ENCODE measurements around the gene ATE1.

DNA sequence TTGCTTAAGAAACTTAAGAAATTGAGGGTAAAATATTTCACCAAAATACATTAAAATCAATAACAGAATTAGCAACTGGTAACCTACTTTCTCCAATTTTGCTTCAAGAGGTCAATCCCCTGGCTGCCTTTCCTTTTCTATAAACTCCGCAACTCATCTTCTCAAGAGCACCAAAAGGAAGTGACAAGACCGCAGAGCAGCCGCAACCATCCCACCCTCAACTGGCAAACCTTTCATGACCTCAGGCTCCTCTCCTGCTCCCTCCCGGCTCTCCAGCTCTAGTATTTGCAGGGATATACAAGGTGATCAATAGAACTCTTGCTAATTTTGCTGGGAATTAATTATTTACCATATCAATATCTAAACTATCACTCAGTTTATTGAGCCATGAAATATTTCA is 88.9 kb downstream of the ATE1 start:
- no peak for TF ChIP-seq POLR2AphosphoS5 (IDR thresholded peaks at IDR 0.05; ENCODE audit: low read depth, low read length)
- TF ChIP-seq, protein P1, sequence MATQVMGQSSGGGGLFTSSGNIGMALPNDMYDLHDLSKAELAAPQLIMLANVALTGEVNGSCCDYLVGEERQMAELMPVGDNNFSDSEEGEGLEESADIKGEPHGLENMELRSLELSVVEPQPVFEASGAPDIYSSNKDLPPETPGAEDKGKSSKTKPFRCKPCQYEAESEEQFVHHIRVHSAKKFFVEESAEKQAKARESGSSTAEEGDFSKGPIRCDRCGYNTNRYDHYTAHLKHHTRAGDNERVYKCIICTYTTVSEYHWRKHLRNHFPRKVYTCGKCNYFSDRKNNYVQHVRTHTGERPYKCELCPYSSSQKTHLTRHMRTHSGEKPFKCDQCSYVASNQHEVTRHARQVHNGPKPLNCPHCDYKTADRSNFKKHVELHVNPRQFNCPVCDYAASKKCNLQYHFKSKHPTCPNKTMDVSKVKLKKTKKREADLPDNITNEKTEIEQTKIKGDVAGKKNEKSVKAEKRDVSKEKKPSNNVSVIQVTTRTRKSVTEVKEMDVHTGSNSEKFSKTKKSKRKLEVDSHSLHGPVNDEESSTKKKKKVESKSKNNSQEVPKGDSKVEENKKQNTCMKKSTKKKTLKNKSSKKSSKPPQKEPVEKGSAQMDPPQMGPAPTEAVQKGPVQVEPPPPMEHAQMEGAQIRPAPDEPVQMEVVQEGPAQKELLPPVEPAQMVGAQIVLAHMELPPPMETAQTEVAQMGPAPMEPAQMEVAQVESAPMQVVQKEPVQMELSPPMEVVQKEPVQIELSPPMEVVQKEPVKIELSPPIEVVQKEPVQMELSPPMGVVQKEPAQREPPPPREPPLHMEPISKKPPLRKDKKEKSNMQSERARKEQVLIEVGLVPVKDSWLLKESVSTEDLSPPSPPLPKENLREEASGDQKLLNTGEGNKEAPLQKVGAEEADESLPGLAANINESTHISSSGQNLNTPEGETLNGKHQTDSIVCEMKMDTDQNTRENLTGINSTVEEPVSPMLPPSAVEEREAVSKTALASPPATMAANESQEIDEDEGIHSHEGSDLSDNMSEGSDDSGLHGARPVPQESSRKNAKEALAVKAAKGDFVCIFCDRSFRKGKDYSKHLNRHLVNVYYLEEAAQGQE (IDR thresholded peaks at IDR 0.05; ENCODE audit: insufficient read depth in 1 of 2, low read depth in 2 of 2, low read length in 2 of 2): no peak
